HG02588 (cell line): ENCODE data around the gene TARS2.

Experiments
- ATAC-seq: cut with Tn5 transposase; IDR thresholded peaks from one replicate; pipeline ENCODE4 v1.9.1; 2021; ENCODE audit warnings: mild to moderate bottlenecking, moderate library complexity; ENCODE audit not compliant: unreplicated experiment

TARS2 gene

DNA sequence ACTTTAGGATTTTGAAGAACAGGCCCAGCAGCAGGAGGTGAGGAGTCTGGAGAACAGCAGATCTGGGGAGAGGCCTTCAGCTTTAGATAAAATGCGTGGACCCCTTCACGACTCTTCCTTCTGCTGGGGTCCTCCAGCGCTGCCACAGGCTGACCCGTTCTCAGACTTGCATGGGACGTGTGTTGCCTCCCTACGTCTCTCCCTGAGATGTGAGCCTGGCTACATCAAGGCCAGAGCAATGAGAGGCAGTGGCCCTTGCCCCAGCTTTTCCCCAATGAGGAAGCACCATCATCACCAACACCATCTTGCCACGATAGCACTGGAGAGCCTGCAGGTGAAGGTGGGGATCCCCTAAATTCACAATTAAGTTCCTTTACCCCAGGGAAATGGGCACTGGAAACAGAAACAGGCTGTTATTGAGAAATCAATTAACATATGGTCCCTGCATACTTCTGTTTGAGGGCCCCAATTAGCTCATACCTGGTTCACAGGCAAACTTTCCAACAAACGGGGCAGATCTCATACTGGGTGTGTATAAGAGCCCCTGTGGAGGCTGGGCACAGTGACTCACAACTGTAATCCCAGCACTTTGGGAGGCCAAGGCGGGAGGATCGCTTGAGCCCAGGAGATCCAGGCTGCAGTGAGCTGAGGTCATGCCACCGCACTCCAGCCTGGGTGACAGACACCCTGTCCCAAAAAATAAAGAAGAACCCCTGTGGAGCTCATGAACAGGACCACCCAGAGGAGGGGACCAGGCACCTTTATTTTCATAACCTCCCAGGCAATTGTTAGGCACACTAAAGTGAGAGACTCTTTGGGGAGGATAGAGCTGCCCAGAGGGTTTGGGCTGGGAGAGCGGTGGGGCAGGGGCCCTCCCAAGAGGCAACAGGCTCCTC lies 49.9 kb downstream of the TARS2 start:
- ATAC-seq, result no peak

DNA sequence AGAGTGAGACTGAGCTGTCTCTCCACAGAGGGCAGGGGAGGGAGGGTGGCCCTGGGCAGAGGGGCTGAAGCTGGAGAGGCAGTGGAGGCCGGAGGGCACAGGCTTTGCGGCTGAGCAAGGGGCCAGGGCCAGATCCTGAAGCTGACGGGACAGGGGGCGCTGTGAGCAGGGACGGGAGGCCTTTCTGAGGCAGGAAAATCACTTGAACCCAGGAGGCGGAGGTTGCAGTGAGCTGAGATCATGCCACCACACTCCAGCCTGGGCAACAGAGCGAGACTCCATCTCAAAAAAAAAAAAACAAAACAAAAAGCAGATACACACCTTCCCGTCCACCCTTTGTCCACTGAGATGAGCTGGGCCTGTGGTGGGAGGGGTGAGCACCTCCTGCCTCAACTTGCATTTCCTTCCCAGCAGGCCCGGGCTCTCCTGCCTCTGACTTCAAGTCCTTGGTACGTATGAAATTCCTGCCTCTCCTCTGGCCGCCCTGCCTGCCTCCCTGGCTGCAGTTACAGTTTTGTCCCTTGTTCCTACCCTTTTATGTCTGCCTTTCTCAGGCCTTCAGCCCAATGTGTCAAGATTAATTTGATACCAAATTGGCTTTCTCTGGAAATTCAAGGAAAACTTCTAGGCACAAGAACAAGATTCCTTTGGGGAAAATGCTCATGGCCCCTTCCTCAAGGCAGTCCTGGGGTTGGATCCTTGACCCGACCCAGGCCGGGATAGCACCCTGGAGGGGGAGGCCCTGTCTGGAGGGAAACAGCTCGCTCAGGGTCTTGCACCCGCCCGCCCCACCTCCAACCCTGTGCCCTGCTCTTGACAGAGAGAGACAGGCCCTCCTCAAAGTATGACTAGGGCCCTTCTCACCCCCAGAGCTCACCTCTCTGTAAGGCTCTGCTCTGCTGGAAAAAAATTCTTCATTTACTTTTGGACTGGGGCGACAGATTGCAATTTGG lies 50.8 kb downstream of the TARS2 start:
- ATAC-seq, result no peak

- ATAC-seq, result no peak
These were observed 56.4 kb downstream of the TARS2 start for GRCh38 chr1:150543500-150544143.

- ATAC-seq, result no peak
These were observed 57.0 kb downstream of the TARS2 start for GRCh38 chr1:150544204-150544603.

DNA sequence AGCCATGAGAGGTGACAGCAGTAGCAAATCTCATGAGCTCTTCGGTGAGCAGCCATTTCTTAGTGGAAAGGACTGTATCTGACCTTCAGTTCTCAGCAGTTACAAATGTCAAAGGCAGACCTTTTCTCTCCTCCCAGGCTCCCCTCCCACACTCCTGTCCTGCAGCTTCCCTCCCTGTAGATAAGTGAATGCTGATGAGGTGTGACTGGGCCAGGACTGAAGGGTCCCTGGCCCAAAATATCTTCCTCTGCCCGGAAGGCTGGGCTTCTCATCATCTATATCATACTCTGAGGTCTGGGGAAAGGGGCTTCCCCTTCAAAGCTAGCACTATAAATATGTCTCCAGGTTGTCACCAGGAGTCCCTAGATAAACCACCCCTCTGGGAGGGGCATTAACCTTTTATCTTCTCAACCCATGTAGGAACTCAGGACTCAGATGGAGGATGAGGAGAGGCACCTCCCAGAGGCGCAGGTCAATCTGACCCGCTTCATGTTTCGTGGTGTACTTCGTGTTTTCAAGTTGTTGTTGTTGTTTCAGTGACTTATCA lies 58.3 kb downstream of the TARS2 start:
- ATAC-seq, result no peak

- no peak for ATAC-seq
These were observed 59.2 kb downstream of the TARS2 start for GRCh38 chr1:150546294-150546937.

DNA sequence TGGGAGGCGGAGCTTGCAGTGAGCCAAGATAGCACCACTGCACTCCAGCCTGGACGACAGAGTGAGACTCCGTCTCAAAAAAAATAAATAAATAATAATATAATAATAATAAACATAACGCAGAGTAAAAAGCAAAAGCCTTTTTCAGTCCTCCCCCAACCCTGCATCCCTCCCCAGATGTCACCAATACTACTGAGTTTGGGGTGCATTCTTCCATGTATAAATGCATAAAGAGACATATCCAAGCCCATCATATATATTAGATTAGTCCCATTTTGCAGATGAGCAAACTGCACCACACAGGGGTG lies 61.1 kb downstream of the TARS2 start:
- no peak for ATAC-seq

DNA sequence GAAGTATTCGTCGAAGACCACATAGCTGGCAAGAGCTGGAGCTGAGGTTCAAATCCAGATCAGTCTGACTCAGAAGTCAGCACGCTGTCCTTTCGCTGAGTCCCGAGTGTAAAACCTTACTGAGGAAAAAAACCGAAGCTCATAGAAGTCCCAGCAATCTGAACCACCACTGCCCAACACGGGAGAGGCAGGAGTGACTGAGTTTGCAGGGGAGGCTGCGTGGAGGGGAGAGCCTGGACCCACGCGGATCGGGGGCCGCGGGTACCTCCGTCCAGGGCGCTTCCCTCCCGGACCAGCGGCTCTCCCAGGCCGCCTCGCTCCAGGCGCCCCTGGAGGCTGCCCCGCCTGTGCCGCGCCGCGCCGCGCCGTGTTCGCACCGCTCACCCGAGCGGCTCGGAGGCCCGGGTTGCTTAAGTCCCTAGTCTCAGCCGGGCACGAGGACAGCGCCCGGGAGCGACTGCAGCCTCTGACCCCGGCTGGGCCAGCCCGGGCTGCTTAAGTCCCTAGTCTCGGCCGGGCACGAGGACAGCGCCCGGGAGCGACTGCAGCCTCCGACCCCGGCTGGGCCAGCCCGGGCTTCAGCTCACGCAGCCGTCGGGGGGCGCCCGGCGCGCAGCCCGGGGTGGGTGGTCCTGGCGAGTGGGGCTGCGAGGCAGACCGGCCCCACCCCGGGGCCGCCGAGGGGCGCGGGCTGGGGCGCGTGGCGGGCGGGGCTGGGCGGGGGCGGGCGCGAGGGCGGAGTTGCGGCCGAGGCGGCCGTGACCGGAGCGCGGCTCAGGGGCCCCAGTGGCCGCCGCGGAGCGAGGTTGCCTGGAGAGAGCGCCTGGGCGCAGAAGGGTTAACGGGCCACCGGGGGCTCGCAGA lies 61.6 kb downstream of the TARS2 start, which contains the start of gene ADAMTSL4:
TSS of gene ADAMTSL4 (plus strand) at position 777 of the 864 bp plus-strand sequence. CDS start 2,881 bp downstream, outside the sequence.
- ATAC-seq, result peak; percentile 54

DNA sequence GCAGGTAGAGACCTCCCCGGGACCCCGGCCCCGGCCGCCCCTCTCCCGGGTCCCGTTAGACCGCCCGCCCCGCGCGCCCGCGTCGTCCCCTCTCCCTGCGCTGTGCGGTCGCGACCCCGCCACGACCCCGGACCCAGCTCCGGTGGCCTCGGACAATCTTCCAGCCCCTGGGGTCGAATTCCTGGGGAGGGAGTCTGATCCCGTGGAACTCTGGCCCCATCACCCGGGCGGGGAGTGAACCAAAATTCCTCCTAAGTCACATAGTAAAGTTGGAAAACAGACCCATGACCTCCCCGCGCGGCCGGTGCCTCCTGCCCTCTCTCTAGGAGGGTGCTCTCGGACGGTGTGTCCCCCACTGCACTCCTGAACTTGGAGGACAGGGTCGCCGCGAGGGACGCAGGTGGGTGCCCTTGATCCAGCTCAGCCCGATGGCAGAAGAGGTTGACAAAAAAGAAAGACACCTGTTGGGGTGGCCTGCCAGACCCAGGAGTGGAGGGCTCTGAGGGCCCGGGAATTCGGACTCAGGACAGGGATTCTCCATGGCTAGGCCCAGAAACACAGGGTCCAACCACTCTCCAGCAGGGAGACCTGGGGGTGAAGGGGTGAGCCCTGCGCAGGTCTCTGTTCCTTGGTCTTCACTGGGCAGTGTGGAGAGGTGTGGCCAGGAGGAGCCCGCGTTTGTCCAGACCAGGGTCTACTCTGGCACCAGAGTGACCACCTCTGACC lies 62.4 kb downstream of the TARS2 start:
- no peak for ATAC-seq

DNA sequence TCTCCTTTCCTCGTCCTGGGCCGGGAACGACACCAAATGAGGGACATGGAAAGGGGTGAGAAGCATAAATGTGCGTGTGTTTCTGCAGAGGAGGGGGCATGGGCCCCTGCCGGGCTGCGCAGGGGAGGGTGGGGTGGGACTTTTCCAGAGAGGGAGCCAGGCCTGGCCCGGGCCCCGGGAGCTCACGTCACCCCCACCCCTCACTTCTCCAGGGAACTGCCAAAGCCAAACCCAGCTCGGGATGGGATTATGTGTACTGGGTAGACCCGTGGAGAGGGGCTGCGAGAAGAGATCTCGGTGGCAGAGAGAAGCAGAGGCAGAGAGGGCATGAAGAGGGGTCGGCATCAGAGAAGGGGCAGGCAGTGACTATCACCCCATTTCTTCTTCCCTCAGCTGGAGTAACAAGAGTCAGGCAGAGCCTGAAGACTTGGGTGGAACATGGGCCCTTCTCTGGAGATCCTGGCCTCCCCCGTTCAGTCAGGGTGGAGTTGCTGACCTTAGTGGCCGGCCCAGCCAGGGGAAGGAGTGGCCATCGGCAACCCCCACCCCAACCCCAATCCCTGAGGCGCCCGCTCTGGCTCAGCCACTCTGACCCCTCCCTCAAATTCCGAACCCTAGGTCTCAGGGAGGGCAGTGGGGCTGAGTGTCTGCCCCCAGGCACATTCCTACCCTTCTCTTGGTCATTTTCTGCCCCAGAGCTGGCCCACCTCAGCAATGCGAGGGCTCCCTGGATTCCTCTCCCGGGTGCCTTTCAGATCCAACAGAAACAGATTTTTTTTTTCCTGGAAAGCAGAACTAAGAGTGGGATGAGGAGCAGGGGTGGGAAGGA lies 63.2 kb downstream of the TARS2 start:
- ATAC-seq, result no peak

DNA sequence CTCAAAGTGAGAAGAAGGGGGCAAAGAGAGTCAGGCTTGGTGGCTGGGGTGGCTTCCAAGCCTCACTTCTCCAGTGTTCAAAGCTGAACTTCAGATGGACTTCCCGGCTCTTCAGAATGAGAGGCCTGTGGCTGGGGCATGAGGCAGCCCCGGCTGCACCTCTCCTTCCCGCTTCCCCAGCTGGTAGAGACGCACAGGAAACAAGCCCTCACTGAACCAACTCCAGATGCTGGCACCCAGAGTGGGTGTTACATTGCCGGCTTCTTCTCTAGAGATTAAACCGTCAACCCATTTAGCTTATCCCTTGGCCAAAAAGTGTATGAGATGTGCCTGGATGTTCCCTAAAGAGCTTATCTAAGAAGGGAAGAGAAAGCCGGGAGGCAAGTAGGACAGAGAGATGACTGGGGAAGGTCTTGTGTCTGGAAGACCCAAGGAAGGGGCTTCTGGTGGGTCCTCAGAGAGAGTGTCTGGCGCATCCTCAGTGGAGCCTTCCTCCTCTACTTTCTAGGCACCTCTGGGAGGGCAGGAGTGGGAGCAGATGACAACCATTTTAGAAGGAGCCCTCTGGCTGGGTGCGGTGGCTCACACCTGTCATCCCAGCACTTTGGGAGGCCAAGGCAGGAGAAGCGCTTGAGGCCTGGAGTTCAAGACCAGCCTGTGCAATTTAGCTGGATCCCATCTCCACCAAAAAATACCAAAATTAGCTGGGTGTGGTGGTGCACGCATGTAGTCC lies 64.0 kb downstream of the TARS2 start:
- no peak for ATAC-seq

DNA sequence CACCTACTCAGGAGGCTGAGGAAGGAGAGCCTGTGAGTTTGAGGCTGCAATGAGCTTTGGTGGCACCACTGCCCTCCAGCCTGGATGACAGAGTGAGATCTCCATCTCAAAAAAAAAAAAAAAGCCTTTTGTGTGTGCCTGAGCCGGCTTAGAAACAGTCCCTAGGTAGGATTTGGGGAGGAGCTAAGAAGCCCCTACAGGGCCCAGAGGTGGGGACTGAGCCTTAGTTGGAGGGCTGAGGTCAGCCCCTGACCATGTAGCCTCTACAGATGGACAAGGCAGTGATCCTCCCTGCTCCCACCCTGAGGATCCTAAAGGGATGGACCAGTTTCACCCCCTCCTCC lies 64.5 kb downstream of the TARS2 start:
- no peak for ATAC-seq

DNA sequence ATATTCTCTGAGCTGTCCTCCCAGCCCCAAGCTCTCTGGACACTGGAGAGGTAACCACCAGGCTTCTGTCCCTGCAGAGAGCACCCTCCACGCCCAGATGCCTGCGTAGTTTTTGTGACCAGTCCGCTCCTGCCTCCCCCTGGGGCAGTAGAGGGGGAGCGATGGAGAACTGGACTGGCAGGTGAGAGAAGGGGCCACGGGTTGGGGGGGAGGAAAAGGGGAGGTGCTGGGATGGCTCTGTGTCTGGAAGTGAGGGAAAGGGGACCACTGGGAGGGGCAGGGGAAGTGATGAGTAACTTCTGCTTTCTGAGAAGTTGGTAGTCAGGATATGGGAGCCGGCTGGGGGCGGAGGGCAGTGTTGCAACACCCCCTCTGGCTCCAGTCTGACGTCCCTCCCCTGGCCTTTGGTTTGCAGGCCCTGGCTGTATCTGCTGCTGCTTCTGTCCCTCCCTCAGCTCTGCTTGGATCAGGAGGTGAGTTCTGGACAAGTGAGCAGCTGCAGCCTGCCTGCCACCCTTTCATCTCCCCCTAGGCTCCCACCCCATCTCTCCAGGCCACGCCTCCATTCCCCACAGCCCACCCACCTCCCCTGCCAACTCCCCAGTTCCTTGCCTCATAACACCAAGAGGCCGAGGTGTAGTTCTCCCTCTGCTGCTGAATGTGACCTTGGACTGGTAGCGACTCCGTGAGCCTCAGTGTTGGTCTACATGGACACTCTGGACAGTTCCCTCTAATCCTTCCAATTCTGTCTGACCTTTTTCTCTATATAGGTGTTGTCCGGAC lies 65.1 kb downstream of the TARS2 start:
- ATAC-seq, result no peak

DNA sequence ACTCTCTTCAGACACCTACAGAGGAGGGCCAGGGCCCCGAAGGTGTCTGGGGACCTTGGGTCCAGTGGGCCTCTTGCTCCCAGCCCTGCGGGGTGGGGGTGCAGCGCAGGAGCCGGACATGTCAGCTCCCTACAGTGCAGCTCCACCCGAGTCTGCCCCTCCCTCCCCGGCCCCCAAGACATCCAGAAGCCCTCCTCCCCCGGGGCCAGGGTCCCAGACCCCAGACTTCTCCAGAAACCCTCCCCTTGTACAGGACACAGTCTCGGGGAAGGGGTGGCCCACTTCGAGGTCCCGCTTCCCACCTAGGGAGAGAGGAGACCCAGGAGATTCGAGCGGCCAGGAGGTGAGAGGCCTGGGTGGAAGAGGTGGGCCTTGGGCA lies 65.7 kb downstream of the TARS2 start:
- ATAC-seq, result no peak

DNA sequence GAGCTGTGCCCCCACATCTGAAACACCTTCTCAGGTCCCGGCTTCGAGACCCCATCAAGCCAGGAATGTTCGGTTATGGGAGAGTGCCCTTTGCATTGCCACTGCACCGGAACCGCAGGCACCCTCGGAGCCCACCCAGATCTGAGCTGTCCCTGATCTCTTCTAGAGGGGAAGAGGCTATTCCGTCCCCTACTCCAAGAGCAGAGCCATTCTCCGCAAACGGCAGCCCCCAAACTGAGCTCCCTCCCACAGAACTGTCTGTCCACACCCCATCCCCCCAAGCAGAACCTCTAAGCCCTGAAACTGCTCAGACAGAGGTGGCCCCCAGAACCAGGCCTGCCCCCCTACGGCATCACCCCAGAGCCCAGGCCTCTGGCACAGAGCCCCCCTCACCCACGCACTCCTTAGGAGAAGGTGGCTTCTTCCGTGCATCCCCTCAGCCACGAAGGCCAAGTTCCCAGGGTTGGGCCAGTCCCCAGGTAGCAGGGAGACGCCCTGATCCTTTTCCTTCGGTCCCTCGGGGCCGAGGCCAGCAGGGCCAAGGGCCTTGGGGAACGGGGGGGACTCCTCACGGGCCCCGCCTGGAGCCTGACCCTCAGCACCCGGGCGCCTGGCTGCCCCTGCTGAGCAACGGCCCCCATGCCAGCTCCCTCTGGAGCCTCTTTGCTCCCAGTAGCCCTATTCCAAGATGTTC lies 66.3 kb downstream of the TARS2 start:
- ATAC-seq, result no peak

GRCh38 chr1:150554086-150554452 lies 66.8 kb downstream of the TARS2 start:
- ATAC-seq, result no peak
